Fibroblast of skin of scalp (primary cell): ENCODE data around the gene CCDC12.

Experiments used
- DNase-seq: peaks from one replicate; pipeline ENCODE4 v3.0.0-alpha.2; 2013

CCDC12 gene

GRCh38 chr3:46955157-46955556 lies 21.4 kb downstream of the CCDC12 start:
- DNase-seq, result no peak

DNA sequence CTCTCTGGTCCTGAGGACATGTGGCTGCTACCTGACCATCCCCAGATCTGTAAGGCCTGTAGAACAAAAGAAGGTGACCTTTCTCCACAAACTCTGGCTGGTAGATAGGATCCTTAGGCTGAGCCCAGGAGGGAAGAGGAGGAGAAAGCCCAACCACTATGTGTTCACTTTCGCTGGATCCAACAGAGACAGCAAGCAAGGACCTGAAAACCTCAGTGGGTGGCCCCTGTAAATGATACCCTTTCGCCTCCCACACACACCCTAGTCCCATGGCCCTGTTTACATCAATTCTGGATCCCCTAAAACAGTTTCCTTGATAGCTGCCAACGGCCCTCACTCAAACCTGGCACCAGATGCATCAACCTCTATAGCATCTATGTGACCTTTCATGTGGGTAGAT lies 22.4 kb downstream of the CCDC12 start:
- DNase-seq, result no peak

GRCh38 chr3:46953234-46954010 lies 23.1 kb downstream of the CCDC12 start:
- DNase-seq, result no peak

DNA sequence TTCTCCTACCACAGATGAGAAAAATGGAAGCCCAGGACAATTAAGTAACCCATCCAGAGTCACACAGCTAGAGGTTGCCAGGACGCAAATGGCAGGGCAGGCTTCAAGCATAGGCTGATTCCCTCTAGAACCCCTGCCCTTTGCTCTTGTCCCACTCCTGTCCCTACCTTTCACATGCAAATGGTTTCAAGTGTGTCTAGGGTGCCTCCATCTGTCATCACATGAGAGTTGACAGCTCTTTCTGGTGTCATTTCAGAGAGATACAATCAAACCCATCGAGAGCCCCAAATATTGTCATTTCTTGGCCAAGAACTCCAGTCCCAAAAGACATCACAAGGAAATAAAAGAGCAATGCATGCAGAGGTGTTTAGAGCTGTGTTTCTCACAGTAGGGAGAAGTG lies 23.7 kb downstream of the CCDC12 start:
- no peak for DNase-seq

GRCh38 chr3:46950650-46951241 lies 25.8 kb downstream of the CCDC12 start:
- DNase-seq, result no peak

GRCh38 chr3:46950177-46950576 lies 26.4 kb downstream of the CCDC12 start:
- DNase-seq, result no peak

DNA sequence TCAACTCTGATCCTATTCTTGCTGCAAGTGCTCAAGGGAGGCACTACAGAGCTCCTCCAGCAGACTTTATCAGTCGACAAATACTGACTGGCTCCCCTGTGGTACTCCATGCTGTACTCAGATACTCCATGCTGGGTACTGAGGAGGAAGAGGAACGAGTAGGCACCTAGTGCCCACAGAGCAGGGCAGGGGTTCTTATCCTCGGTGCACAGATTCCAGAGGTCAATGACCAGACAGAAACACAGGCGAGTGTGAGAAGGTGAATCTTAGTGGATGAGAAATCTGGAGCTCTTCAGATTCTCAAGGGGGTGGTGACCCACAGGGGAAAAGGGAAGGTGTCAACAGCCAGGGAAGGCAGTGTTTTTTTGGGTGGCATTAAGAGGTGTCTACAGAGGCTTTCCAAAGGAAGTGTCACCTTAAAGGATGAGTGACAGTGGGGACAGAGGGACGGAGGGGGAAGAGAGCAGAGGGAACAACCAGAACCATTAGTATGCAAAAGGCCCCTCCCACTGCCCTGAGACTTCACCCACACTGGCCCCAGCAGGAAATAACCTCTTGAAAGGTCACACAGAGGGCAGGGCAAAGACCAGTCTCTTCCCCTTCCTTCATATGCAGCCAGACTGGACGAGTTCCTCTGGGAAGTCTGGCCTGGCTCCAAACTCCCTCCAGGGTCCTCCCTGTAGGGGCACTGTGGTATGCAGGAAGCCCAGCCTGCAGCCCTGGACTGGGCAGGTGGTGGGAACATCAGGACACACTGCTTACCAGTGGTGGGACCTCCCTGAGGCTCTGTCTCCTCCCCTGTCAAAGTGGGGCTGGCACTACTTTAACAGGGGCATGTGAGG lies 27.5 kb downstream of the CCDC12 start:
- DNase-seq, result no peak

DNA sequence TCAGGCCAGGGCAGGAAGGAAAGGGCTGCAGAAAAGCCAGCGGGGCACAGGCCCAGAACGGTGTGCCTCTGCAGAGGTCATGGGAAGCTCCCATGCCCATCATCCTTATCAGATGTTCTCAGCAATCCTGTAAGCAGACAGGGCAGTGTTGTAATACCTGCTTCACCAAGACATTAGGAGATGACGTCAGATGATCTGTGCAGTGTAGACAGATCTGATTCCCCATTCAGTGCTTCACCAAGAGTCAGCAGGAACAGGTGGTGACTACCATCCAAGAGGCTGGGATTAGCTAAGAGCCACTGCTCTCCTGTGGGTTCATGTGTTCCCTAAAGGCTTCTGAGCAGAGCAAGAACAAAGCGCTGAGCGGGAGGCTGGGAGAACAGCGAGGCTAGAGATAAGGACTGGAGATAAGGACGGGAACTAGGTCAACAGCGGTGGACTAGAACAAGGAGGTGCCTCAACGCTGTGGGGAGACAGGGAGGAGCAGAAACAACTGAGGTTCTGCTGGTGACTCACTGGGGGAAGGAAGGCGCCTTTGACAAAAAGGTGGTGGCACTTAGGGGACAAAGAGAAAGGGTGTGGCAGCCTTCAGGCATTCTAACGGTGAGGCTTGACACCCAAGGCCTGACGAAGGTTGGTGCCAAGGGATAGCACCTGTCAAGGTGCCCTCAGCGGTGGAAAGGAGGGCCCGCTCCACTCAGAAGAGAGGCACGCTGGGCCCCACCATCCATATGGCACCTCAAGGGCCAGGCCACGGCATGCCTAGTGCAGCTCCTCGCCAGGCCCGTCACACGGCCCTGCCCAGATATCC lies 28.4 kb downstream of the CCDC12 start:
- no peak for DNase-seq

DNA sequence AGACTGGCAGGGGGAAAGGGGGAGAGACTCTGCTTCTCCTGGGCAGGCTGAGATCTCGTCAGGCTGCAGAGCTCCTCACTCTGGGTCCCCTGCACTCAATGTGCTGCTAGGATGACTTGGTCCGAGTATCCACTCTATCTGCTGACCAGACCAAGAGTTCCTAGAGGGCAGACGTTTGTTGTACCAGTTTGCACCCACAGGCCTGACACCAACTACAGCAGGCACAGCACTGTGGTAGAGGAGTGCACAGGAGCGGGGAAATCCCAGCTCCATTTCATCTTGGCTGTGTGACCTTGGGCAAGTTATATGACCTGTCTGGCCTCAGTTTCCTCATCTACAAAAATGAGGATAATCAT lies 29.0 kb downstream of the CCDC12 start:
- no peak for DNase-seq

GRCh38 chr3:46946856-46947545 lies 29.5 kb downstream of the CCDC12 start:
- no peak for DNase-seq

GRCh38 chr3:46946416-46946815 lies 30.1 kb downstream of the CCDC12 start:
- no peak for DNase-seq

DNA sequence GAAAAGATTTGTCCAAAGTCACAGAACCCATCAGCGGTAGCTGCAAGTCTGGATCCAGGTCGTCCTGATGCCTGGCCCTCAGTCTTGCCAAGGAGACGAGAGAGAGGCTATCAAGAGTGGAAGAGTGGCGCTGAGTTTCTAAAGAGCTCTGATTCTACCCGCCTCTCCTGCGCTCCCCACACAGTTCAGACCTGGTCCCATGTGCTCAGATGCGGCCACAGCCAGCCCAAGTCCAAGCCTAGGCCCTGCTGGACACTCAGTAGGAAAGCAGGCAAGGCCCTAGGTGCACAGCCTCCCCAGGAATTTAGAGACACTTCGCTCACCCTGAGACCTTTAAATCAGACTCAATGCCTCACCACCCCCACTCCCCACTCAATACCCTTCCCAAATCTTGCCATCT lies 32.4 kb downstream of the CCDC12 start:
- no peak for DNase-seq

DNA sequence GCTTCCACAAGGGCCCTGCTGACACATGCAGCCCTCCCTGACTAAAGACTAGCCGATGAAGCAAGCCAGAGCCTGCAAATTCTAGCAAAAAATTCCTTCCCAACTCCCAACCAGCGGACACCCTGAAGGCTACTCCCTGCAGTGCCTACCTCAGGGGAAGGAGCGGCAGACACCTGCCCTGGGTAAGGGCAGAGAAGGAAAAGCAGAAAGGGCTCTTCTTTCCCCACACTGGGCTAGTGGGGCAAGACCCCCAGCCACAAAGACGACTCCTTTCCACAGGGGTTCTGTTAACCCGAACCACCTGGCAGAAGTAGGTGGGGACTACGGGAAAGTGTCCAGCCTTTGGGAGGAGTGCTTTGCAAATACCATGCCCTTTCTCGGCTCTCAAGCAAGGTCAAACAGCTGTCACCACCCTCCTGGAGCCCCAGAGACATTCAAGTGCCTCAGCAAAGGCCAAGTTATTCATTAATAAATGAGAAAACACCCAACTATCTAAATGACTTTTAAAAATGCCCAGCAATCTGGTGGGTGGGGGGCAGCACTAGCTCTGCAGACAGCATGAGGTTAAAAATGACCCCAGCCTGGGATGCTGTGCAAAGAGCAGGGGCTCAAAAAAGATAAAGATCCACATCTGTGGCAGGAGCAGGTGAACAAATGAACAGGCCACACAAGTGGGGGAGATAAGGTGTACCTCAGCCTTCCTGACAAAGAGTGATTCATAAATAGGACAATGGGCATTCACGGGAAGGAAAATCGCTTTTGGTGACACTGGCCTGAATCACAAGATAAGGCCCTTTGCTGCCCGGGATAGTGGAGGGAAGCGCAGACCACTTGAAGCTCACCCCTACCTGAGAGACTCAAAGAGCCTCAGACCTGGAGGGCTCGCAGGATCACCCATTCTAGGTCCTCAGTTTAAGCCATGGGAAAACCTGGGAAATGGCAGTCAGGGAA lies 33.0 kb downstream of the CCDC12 start:
- DNase-seq, result no peak

DNA sequence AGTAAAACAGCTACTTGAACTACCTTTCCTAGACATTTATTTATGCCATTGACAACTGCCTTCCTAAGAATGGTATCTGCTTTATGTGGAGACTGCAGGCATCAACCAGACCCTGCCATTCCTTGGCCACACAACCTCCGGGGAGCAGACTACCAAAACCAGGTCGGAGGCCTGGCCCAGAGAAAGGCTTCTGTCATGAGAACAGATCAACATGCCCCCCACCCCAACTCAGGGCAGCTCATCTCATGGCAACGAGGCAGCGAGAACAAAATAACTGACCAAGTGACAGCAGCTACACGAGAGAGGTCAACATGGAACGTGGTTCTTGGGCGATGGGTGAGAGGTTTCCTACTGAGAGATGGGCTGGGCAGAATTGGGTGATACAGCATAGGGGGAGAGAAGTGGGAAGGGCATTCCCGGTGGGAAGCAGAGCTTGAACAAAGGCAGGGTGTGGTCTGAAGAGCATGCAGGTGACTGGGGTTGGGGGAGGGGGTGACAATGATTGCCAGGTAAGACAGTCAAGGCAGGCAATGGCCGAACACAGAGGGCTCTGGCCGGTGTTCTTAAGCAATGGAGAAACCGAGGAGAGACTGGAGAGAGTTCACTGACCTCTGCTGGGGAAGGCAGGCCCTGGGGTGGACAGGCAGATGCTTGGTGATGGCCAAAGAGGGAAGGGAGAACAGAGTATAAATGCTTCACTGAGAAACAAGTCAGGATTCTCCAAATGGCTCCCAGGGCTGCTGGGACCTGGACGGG lies 33.9 kb downstream of the CCDC12 start:
- no peak for DNase-seq

- DNase-seq, result no peak
Measured at GRCh38 chr3:46942076-46942475, 34.5 kb downstream of the CCDC12 start.

- no peak for DNase-seq
Measured at GRCh38 chr3:46939578-46940445, 36.7 kb downstream of the CCDC12 start.

- DNase-seq, result no peak
Measured at GRCh38 chr3:46938118-46938517, 38.4 kb downstream of the CCDC12 start.

GRCh38 chr3:46936733-46937250 lies 39.8 kb downstream of the CCDC12 start:
- DNase-seq, result no peak

DNA sequence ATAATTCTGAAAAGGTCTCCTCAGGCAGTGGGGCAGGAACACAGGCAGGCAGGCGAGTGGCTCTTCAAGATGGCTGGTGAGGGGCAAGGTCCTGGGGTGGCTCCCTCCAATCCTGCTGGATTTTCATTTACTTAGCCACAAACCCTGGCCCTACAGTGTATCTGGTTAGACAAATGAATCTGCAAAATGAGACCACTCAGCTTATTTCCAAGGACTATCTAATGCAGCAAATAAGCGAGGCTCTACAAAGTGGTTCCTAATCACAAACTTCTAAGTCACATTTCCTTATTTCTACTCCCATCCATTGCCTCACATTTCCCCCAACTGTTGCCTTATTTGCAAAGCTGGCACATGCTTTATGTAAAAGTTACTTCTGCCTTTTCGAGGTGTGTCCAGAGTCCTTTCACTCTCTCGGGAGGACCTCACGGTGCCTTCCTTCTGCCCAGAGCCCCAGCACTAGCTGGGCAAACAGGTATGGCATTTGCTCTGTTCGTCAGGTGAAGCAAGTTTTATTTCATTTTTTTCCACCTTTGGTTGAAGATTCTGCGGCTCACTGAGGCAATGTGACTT lies 40.5 kb downstream of the CCDC12 start:
- no peak for DNase-seq
